ENCODE results near the gene MRPL2.
A peak's percentile ranks its signal among the peaks of the same experiment; 100 is the strongest.

The MRPL2 gene

GRCh38 chr6:43052225-43052841, 6.9 kb downstream of the MRPL2 start:
- peaks cover 9% of the 10 kb centered on the region for H3F3A ChIP-seq (ENCODE audit: control insufficient read depth, insufficient read depth)
- H3K27ac ChIP-seq (ENCODE audit: low read depth, low read length) = no peak overlapping the region
- H3K9me2 ChIP-seq (replicated peaks; ENCODE audit: control insufficient read depth, low read length) = no peaks in the 10 kb centered on the region
- peaks cover 15% of the 10 kb centered on the region for H3K4me1 ChIP-seq (ENCODE audit: control insufficient read depth, low read length)
- H3K27me3 ChIP-seq (ENCODE audit: control insufficient read depth, low read length) = no peaks in the 10 kb centered on the region
- peaks cover 16% of the 10 kb centered on the region for H3K36me3 ChIP-seq (ENCODE audit: control insufficient read depth, low read length)
- peak overlapping the region; percentile 81 for H3K4me2 ChIP-seq (ENCODE audit: low read length)
- H3K79me2 ChIP-seq (ENCODE audit: control insufficient read depth, low read length) = peaks cover 9% of the 10 kb centered on the region
- no peaks in the 10 kb centered on the region for H4K20me1 ChIP-seq (ENCODE audit: control insufficient read depth, insufficient read depth, low read depth, low read length)
- H3K9me3 ChIP-seq (ENCODE audit: control insufficient read depth, insufficient read depth, low read length) = no peaks in the 10 kb centered on the region
- H3K4me3 ChIP-seq (ENCODE audit: low read length) = peak overlapping the region; percentile 80
- no peak for TF ChIP-seq EZH2phosphoT487 (IDR thresholded peaks at IDR 0.05; ENCODE audit: borderline replicate concordance, low read length)
- TF ChIP-seq, protein P1, sequence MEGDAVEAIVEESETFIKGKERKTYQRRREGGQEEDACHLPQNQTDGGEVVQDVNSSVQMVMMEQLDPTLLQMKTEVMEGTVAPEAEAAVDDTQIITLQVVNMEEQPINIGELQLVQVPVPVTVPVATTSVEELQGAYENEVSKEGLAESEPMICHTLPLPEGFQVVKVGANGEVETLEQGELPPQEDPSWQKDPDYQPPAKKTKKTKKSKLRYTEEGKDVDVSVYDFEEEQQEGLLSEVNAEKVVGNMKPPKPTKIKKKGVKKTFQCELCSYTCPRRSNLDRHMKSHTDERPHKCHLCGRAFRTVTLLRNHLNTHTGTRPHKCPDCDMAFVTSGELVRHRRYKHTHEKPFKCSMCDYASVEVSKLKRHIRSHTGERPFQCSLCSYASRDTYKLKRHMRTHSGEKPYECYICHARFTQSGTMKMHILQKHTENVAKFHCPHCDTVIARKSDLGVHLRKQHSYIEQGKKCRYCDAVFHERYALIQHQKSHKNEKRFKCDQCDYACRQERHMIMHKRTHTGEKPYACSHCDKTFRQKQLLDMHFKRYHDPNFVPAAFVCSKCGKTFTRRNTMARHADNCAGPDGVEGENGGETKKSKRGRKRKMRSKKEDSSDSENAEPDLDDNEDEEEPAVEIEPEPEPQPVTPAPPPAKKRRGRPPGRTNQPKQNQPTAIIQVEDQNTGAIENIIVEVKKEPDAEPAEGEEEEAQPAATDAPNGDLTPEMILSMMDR (IDR thresholded peaks at IDR 0.05; ENCODE audit: low read depth, low read length, poor library complexity, severe bottlenecking) = no peak

- Histone ChIP-seq H3K4me2 (ENCODE audit: low read length) (no peak overlapping the region), H3K9me2 (replicated peaks; ENCODE audit: control insufficient read depth, low read length) (no peaks in the 10 kb centered on the region), H4K20me1 (ENCODE audit: control insufficient read depth, insufficient read depth, low read depth, low read length) (no peaks in the 10 kb centered on the region), H3K27me3 (ENCODE audit: control insufficient read depth, low read length) (no peaks in the 10 kb centered on the region), H3F3A (ENCODE audit: control insufficient read depth, insufficient read depth) (peaks cover 9% of the 10 kb centered on the region), H3K79me2 (ENCODE audit: control insufficient read depth, low read length) (peaks cover 9% of the 10 kb centered on the region), H3K9me3 (ENCODE audit: control insufficient read depth, insufficient read depth, low read length) (no peaks in the 10 kb centered on the region), H3K36me3 (ENCODE audit: control insufficient read depth, low read length) (peaks cover 14% of the 10 kb centered on the region), H3K4me3 (ENCODE audit: low read length) (no peak overlapping the region), H3K4me1 (ENCODE audit: control insufficient read depth, low read length) (peaks cover 15% of the 10 kb centered on the region), H3K27ac (ENCODE audit: low read depth, low read length) (no peak overlapping the region)
- no peak for TF ChIP-seq EZH2phosphoT487 (IDR thresholded peaks at IDR 0.05; ENCODE audit: borderline replicate concordance, low read length)
- TF ChIP-seq, protein P1 (IDR thresholded peaks at IDR 0.05; ENCODE audit: low read depth, low read length, poor library complexity, severe bottlenecking) = no peak
Observed at GRCh38 chr6:43050981-43051380, 8.3 kb downstream of the MRPL2 start.

DNA sequence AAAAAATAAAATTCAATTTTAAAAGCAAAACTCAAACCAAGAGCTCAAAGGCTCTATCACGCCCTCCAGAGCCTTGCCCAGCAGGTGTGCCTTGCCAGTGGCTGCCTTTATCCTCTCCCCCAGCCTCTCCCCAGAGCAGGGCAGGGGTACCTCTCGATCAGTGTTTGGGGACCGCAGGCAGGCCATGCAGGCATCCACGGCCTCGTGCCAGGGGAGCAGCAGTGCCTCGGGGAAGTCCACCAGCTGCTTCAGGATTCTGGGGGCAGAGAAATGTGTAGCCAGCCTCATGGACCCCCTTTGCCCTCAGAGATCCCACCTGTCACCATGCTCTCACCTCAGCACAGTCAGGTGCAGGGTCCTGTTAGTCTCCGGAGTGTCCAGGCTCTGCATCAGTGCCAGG, 11.2 kb downstream of the MRPL2 start:
- Histone ChIP-seq H3K4me3 (ENCODE audit: low read length) (no peak overlapping the region), H3K79me2 (ENCODE audit: control insufficient read depth, low read length) (peaks cover 5% of the 10 kb centered on the region), H3K27ac (ENCODE audit: low read depth, low read length) (no peak overlapping the region), H3K36me3 (ENCODE audit: control insufficient read depth, low read length) (peaks cover 10% of the 10 kb centered on the region; the same call in 1 of the 2 replicates), H3K9me2 (replicated peaks; ENCODE audit: control insufficient read depth, low read length) (no peaks in the 10 kb centered on the region), H3K9me3 (ENCODE audit: control insufficient read depth, insufficient read depth, low read length) (no peaks in the 10 kb centered on the region), H3K27me3 (ENCODE audit: control insufficient read depth, low read length) (no peaks in the 10 kb centered on the region), H3K4me1 (ENCODE audit: control insufficient read depth, low read length) (peaks cover 6% of the 10 kb centered on the region), H3F3A (ENCODE audit: control insufficient read depth, insufficient read depth) (no peaks in the 10 kb centered on the region), H4K20me1 (ENCODE audit: control insufficient read depth, insufficient read depth, low read depth, low read length) (no peaks in the 10 kb centered on the region), H3K4me2 (ENCODE audit: low read length) (no peak overlapping the region)
- TF ChIP-seq, protein P1 (IDR thresholded peaks at IDR 0.05; ENCODE audit: low read depth, low read length, poor library complexity, severe bottlenecking) = no peak
- no peak for TF ChIP-seq EZH2phosphoT487 (IDR thresholded peaks at IDR 0.05; ENCODE audit: borderline replicate concordance, low read length)
